Suppressor macrophage treated with lipopolysaccharide for 1 hour (primary cell): ENCODE results near the gene ARL15.

Experiments used
- DNase-seq, 3 donors: peaks; one replicate each; pipeline ENCODE4 v3.0.0-alpha.2; 2020 to 2022

Gene ARL15

GRCh38 chr5:54146916-54147315 lies 163.5 kb downstream of the ARL15 start:
- no peak for DNase-seq

GRCh38 chr5:54146390-54146789 lies 164.0 kb downstream of the ARL15 start:
- no peak for DNase-seq

- no peak for DNase-seq
Observed at GRCh38 chr5:54140247-54140840, 170.0 kb downstream of the ARL15 start.

DNA sequence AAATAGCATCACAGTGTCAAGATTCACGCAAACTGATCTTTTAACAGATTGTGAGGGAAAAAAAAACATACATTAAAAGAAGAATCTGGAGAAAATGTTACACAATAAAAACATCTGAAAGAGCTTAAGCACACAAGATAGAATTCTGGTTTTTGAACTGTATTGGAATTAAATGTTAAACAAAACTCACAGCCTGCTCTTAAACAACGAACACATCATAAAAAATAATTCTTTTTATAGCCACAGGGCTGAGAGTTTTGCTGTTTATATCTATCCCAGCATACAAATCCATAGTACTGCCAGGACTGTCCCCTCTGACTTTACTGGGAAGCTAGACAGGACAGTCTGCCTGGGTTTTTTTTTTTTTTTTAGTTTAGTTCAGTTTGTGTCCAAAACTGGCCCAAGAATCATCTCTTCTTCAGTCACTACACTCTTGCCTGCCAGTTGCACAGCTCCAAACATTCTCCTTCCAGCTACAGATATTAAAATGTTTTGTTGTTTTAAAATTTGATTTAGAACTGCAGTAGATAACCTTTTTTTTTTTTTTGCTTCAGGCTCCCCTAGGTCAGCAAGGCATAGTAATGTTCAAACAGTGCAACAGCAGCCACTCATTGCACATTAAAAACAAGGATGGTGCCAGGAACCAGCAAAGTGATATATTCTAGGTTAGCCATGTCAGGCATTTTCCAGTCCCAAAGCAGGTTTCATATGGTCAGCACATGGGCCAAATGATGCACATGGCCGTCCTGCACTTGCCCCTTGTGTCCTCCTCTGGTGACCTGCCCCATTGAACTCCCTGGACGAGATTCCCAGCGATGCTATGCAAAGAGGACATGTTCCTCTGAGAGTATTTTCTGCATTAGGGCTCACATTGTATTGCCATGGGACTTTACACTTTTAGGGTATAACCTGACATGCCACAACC lies 173.6 kb downstream of the ARL15 start:
- DNase-seq = no peak

- DNase-seq = no peak
Observed at GRCh38 chr5:54135042-54135441, 175.3 kb downstream of the ARL15 start.

DNA sequence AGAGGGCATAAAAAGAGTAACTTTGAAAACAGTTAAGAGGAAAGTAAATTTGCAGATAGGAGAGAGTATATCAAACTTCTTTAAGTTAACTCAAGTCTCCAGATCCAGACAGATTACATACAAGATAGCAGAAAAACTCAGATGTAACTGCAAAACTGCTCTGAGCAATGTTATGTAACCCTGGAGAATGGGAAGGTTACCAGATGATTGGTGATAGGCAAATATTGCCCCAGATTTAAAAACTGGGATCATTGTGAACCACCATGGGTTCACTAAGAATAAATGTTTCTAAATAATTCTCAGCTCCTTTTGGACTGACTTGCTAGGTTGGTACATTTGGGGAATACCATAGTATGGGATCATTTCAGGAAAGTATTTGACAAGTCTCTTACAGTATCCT lies 176.5 kb downstream of the ARL15 start:
- no peak for DNase-seq

DNA sequence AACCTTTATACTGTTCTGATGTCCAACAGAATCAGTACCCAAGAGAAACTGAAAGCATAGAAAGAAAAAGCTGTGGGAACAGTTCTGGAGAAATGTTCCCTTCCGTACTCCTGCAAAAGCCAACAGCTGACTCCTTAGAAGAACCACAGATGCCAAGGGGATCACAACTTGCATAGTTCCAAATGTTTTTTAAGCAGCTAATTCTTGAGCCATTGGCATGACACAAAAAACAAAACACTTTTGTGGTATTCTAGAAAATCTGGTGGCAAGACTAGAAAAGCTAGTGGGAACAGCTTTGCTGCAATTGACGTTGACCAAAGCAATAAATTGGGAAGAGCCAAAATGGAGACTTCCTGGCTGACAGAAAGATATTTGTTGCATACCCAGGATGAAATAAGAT lies 189.9 kb downstream of the ARL15 start:
- DNase-seq = no peak

- no peak for DNase-seq
Observed at GRCh38 chr5:54117957-54118356, 192.4 kb downstream of the ARL15 start.

DNA sequence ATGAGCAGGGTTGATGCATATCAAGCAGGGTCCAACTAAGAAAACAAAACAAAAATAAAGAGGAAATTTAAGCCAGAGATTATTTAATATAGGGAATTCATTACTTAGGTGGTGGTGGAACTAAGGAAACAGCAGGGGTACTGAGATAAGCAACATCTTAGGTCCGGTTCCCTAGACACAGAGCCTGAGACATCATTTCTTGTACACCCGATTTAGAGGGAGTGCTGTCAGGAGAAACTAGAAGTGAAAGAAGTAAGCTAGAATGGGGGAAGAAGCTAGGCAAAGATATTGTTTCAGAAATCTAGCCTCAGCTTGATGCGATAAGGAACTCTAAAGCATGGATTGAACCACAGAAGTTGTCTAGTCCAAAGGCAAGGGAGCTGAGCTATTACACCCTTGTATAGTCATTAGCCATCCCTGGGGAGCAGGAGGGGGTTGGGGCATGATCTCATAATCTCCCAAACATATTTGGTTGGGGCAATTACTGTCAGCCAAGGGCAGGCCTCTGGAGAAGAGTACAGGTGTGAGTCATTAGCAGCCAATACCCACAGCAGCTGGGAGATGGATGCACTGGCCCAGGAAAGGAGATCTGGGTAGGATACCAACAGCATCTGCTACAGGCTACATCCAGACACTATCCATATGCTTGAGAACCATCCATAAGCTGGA lies 194.5 kb downstream of the ARL15 start:
- no peak for DNase-seq

DNA sequence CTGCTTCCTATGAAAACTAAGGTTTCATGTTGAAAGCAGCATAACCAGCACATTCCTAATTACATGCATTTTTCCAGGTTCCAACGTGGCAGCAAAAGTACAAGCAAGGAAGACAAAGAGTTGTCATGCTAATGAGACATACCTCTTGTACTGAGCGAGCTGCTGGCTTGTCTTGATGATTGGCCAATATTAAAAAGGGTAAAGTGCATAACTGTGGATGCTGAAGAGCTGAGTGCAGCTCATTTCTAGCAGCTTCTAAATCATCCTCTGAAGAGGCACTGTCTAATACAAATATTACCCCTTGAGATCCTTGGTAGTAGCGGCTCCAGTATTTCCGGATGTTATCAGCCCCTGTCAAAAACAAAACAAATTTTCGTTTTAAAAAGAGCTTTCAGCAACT lies 197.3 kb downstream of the ARL15 start:
- DNase-seq = no peak

DNA sequence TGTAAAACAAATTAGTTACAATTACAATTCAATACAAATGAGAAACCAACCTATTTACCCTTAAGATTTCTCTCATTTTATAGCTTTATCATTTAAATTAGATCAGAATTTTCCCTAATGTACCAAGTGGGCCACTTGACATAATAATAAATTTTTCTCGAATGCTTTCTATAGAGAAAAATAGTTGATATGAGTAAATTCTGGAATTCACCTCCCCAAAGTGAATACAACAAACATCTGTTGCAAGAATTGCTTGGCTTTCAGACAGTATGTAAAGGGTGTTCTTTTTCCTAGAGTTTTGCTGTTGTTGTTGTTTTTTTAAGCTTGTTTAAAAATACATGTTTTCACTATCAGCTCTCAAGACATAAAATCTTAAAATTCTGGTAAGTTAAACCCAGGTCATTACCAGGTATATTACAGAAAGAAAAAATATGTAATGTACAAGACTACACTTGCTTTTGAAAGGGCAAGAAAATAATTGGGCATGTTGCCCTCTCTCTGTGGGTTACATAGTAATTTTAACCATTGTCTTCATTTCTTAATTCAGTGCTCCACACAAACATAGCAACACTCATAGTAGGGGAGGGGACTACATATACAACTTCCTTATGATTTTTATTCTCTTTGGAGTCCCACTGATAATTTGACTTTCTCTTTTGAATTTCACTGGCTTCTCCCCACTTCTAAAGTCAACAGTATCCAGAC lies 200.6 kb downstream of the ARL15 start:
- no peak for DNase-seq

DNA sequence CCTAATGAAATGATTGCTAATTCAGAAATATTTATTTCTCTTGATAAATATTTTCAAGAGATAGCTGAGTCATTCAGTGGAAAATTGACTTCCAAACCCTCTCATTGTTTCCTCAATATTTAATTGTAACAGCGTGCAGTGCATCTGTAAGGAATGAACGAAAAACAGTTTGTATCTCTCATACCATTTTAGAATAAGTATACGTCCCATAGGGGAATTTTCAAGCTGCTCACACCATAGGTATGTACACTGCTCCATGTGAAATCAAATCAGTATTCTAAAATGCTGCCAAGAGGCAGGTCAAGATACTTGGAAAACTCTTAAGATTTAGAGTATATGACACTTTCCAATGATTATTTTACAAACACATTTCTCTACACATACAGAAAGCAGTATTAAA lies 202.2 kb downstream of the ARL15 start:
- DNase-seq = no peak

GRCh38 chr5:54103871-54104270 lies 206.5 kb downstream of the ARL15 start:
- DNase-seq = no peak

DNA sequence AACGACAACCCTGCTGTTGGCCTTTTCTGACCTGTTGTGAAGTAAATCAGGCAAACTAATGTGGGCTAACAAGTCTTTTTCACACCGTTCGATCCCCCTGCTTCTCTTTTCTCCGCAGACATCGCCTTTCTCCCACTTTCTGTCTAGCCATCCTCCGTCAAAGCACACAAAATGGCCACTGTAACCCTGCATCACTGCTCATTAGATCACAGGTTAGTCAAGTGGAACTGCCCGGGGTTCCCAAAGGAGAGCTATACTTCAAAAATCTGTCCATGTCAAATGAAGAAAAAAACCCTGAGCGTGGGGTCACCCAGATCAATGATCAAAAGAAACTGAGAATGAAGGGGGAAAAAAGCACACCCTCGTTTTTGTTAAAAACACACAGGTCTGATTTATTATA lies 212.1 kb downstream of the ARL15 start:
- DNase-seq = no peak

DNA sequence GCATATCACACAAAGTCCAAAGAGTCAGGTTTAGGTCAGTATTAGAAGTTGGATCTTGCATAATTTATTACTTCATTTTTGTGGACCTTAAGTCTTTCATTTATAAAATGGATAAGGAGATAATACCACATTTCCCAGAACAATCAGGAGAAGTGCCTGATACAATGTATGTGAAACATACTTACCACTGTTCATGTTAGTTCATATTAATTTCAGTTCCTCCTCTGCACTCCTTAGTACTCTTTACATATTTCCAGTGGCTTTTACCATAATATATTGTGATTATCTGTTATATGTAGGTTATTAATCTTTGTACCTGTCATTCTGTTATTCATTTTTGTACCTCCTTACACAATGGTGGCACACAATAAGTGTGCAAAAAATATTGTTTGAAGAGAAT lies 214.4 kb downstream of the ARL15 start:
- no peak for DNase-seq

DNA sequence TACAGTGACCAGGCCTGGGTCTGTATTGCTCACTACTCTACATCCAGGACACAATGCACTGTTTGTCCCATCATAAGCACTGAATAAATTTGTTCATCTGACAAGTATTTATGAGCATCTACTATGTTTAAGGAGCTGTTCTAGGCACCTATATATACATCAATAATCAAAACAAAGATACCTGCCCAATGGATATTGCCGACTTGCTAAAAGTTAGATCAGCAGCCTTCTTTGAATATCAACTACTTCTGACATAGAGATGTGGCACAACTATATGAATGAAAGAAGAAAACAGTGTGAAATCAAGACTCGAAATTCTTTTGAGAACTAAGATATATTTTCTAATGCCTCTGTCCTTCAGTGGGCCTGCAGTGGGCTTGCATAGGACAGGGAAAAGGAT lies 215.7 kb downstream of the ARL15 start:
- no peak for DNase-seq

DNA sequence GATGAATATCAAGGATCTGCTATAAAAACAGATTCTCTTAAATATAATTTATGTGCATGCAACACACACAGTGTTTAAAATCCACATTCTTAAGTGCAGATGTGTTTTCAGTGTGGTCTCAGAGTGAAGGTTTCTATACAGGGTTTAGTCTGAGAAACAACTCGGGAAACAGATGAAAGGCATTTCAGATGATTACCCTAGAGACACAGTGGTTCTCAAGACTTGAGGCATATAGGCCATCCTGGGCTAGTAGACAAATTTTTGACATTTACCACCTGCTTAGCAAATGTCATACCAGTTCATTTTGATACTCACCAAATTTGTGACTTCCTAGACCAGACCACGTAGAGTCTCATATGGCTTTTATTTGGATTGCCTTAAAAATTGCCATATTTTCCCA lies 216.5 kb downstream of the ARL15 start:
- no peak for DNase-seq

DNA sequence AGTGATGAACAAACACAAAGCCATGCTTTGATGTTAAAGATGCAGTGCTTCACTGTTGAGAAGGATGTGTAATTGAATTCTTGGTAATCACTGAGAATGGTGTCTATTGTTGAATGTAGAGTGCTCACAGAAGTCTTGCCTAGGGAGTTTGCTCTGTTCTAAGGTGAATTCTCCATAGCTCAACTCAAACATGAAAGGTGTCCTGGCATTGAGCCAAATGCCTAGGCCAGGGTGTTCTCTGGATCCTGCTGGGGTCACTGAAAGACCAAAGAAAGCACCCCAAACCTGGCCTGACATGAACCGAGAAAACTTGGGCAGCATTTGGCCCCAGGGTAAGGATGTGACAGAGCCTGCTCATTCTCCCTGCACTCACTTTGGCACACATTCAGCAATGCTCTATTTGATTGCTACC lies 217.3 kb downstream of the ARL15 start:
- DNase-seq = no peak

DNA sequence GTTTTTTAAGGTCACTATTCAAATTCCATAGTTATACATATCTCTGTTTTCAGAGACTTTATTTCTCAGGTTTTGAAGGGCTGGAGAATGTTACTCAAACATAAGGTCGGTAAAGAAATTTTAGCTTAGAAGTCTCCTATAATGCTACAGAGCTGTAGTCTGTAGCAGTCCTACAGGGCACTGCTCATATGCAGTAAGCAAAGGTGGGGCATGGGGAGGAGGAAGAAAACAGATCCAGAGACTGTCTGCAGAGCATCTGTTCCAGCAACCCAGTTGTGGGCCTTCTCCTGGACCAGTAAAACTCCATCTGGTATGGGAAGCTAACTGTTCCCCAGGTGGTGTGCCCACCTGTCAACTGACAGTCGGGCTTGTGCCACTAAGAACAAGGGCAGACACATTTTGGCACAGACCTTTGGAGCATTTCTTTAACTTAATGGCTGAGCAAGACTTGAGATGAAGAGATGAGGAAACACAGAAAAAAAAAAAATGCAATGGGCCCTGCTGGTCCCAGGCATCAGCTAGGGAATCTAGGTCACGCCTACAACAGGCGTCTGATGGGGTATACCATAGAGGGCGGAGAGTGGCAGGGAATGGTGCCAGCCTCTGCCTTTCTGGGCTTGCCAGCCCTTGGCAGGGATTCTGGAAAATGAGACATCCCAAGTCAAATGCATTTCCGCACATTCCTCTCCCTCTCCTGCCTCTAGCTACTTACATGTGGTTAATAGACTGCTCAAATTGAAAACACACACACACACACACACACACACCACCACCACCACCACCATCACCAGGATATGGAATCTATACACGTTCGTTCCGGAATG lies 218.9 kb downstream of the ARL15 start:
- DNase-seq = peak in 1 of 3 donors; percentile 10

DNA sequence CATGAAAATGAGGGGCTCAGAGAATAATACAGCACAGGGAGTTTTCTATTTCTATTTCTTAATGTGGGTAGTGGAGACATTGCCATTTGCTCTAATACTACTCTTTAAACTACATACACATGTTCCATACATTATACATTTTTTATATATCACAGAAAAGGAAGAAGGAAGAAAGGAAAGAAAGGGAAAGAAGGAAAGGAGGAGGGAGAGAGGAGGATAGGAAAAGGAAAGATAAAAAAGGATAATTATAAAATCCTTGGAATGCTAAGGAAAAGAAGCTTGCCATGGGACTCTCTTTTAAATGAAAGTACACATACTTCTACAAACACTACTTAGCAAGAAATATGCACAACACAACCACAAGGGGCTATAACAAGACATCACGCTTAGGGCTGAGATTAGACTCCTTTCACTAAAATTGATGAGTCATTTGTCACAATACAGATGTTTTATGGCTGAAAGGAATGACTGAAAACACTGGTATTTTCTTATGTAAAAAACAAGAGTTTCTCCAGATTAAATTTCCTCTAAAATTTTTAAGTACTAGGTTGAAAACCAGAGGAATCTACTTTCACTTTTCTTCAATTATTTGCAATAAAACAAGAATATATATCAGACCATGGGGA lies 219.8 kb downstream of the ARL15 start:
- DNase-seq = peak in 1 of 3 donors; percentile 18

DNA sequence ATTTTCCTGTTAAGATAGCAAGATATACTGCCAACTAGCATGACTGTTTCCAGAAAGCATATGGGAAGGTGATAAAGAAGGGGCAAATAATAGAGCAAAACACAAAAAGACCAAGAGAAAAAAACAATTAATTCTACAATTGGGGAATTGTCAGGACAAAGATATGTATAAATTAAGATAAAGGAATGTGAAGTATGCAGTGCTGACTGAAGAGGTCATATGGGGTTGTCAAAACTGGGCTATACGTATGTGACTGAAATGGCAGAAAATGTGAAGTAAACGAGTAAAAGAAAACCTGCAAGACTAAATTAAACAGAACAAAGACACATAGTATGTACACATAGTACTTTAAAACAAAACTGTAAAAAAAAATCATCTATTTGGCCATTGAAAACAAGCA lies 222.3 kb downstream of the ARL15 start:
- no peak for DNase-seq

DNA sequence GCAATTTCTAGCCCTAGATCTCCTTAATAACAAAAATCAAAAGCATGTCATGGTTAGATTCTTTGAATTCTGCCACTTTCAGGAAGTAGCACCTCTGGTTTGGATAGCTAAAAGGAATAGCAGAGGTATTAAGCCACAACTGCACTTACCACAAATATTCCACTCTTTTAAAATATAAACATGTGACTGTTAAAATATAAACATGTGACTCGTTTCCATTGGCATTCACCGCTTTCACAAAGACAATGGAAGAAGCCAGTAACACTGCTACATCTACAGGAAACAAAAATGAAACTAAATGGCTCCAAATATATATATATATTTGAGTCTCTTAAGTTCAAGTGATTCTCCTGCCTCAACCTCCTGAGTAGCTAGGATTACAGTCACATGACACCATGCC lies 222.9 kb downstream of the ARL15 start:
- peak in 1 of 3 donors; percentile 28 for DNase-seq
